Left lobe of liver (tissue), 2 donors: ENCODE results near the gene SGCD. TPM values are rescaled to one million over a fixed set of nuclear protein-coding genes. Genes with fewer than 3 reads are reported as not detected.
A peak's percentile ranks its signal among the peaks of the same experiment; 100 is the strongest.

Experiments
- ATAC-seq: fragments of 200-7000 bp; cut with Tn5 transposase; one replicate; pipeline ENCODE4 v1.9.1; 2020; ENCODE audit warnings: mild to moderate bottlenecking, moderate library complexity
- DNase-seq: peaks from one replicate; pipeline ENCODE4 v3.0.0-alpha.2; 2020; ENCODE audit warnings: low spot score
- total RNA-seq: library from RNA; stranded (reverse); gene quantifications from one replicate; pipeline ENCODE4 v1.2.1, GENCODE V29; 2021
- donor health status: DM: no; HTN: no; CAD: no; lungs with moderate emphysema.
- donor health status: DM: no; HTN: yes; CAD: no.

Gene SGCD
- total RNA-seq, 1 donor from 2014 or later, result 0.28 TPM

DNA sequence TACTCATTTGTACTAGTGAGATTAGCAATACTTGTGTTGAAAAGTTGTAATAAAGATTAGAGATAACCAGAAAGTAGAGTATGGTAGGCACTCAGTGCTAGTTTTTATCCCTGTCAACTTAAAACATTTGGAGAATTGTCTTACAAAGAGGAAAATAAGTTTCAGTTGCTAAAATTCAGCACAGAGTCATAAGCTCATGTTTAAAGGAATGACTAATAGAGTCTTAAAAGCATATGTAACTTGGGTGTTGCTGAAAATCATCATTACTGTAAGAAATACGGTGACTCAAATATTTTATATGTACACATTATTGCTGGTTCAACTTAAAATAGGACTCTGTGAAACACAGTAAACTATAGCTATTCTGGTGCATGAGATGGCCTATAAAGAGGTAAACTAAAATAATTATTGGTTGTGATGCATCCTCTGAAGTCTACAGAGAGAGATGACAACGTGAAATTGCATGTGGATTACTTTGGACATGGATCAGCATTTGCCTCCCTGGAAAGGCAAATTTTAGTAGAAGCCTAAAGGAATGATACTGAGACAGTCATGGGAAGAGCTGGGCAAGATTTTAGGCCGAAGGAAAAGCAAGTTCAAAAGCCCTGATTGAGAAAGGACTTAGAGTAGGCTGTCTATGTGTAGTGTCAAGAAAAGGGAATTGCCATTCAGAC, 34.6 kb downstream of the SGCD start:
- DNase-seq (no peak), ATAC-seq (no peak)

DNA sequence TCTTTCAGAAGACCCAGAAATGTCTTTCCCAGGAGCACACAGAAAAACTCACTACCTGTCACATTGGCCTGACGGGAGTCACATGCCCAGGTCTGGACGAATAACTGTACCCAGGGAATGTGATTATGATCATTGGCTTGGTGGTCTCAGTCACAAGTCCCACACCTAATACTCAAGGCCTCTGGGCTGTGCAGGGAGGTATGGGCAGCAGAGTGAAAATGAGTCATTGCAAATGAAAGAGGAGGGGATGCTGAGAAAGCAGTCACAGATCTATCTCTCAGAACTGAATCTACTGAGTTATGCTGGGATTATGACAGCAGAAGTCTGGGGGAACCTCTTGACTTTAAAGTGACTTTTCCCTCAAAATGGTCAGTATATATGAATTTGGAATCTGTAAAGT, 36.9 kb downstream of the SGCD start:
- DNase-seq (no peak), ATAC-seq (no peak)

DNA sequence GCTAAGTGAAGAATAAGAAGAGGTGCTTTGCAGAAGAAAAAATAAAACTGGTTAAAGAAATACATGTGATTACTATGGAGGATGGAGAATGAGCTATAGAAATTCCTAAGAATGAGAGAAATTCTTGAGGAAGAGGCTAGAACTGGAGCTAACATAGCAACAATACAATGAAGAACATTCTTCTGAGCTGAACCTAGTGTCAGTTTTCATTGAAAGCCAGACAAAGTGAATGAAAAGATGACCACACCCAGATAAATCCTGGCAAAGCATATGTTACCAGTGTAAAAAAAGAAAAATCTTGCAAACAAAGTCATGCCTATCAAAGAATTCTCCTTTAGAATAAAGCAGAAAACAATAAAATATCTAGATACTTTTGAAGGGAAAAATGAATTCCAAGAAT, 39.6 kb downstream of the SGCD start:
- no peak for ATAC-seq
- DNase-seq, result no peak

- ATAC-seq (peak; percentile 97), DNase-seq (peak; percentile 78)
These were observed 40.6 kb downstream of the SGCD start for GRCh38 chr5:156367597-156367996.

- DNase-seq (no peak), ATAC-seq (no peak)
These were observed 49.0 kb downstream of the SGCD start for GRCh38 chr5:156375895-156376495.

- DNase-seq, result no peak
- ATAC-seq, result no peak
These were observed 49.8 kb downstream of the SGCD start for GRCh38 chr5:156376751-156377150.

- ATAC-seq (no peak), DNase-seq (no peak)
These were observed 51.2 kb downstream of the SGCD start for GRCh38 chr5:156378159-156378558.

- DNase-seq (no peak), ATAC-seq (no peak)
These were observed 52.2 kb downstream of the SGCD start for GRCh38 chr5:156379206-156379605.

GRCh38 chr5:156380848-156381247, 53.9 kb downstream of the SGCD start:
- DNase-seq (no peak), ATAC-seq (no peak)

GRCh38 chr5:156383510-156384265, 56.7 kb downstream of the SGCD start:
- ATAC-seq (no peak), DNase-seq (no peak)

DNA sequence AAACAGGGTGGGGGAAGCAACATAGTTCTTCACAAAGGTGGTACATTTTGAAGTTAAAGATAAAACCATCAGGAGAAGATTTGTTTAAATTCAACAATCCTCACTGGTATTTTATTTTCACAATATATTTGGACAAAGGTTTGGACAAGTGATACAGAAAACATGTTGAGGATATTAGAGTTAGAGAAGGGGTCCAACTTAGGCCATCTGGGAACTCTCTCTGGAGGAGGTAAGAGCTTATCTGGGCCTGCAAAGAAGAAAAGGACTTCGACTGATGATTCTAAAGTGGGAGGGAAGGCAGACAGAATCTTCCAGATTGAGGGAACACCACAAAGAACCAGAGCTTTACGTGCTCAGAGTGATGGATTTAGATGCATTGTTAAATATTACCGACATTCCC, 58.5 kb downstream of the SGCD start:
- DNase-seq, result no peak
- no peak for ATAC-seq

DNA sequence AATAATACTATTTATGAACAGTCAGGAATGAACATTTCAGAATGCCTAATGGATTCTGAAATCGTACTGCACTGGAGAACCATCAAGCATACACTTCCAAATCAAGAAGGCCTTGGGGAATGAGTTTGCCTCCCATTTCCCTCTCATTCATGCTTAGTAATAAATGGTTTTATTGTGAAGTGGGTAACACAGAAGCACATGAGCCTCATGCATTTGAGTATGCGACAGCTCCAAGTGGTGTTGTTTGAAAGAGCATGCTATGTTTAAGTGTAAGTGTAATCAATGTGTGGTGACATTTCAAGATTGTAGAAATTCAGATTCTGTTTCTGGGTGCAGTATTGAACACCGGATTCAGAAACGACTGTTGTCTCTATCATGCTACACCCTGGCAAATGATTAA, 60.0 kb downstream of the SGCD start:
- ATAC-seq (no peak), DNase-seq (no peak)

- DNase-seq (no peak), ATAC-seq (no peak)
These were observed 60.4 kb downstream of the SGCD start for GRCh38 chr5:156387391-156387790.

GRCh38 chr5:156388233-156388632, 61.3 kb downstream of the SGCD start:
- DNase-seq, result no peak

DNA sequence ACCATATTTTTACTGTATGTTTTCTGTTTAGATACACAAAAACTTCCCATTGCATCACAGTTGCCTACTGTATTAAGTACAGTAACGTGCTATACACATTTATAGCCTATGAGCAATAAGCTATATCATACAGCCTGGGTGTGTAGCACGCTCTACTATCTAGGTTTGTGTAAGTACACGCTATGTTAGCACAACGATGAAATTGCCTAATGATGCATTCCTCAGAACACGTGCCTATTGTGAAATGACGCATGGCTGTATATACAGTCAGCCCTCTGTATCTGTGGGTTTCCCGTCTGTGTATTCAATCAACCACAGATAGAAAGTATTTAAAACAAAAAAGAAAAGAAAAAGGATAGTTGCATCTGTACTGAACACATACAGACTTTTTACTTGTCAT, 64.2 kb downstream of the SGCD start:
- no peak for DNase-seq
- no peak for ATAC-seq

More at GRCh38 chr5:156388233-156388632, 61.3 kb downstream of the SGCD start:
- no peak for ATAC-seq

- no peak for ATAC-seq
- DNase-seq, result no peak
These were observed 67.0 kb downstream of the SGCD start for GRCh38 chr5:156393980-156394379.

- DNase-seq, result no peak
- no peak for ATAC-seq
These were observed 67.8 kb downstream of the SGCD start for GRCh38 chr5:156394642-156395305.

- no peak for DNase-seq
- ATAC-seq, result no peak
These were observed 68.3 kb downstream of the SGCD start for GRCh38 chr5:156395306-156395675.

DNA sequence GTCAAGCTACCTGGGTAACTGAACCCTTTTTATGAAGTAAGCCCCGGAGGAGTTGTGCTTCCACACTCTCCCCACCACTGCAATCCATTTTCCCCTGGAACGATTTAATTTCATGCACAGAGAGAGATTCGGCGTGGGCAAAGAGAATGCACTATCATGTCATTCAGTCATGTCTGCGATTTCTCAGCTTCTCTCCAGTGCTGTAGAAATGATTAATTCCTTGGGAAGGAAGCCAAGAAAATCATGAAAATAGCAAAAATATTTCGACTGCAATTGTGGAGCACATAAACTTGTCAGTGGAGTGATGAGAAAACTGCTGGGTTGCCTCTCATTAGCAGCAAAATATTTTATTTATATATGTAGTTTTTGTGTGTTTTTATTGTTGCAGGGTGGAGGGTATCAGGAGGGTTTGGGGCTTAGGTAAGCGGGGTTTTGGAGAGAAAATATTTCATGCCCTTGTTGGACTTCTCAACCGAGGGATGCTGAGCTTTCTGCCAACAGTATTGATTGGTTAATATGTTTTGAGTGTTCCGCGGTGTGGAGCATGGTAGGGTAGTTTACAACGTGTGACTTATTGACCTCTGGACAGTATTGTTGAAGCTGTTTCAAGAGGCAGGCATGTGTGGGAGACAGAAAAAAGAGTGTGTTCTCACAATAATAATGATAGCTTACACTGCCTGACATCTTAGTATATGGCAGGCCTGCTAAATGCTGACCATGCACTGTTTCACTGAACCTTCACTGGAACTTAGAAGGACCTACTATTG, 69.3 kb downstream of the SGCD start:
- DNase-seq (no peak), ATAC-seq (peak; percentile 37)

DNA sequence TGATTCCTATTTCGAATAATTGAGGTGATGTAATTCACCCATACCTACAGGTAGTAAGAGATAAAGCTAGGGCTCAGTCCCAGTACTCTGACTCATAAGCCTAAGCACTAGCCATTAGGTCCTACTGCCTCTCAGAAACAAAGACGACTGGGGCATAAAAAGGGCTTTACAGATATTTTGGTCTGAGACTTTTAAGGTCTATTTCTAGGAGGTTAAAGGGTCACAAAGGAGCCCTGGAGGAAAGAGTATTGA, 69.8 kb downstream of the SGCD start:
- DNase-seq (no peak), ATAC-seq (no peak)

DNA sequence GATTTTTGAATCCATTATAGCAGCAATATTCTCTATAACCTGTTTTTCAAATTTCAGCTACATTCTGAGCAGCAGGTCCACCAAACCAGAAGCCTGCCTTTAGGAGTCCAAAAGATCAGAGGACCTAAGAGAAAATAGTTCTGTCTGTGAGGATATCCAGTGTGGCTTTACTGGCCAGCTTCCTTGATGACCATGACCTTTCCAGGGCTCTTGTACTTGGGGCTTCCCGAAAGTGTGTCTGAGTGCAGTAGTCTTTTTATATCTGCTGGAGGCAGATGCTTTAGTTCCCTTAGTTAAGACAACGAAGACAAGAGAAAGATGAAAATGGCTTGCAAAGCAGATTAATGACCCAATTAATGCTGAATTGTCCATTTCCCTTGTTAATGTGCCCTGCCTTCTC, 72.4 kb downstream of the SGCD start:
- DNase-seq, result no peak
- no peak for ATAC-seq
